ENCODE data around the gene MUC2. TPM values are rescaled to one million over a fixed set of nuclear protein-coding genes. Genes with fewer than 3 reads are reported as not detected.

MUC2 gene
- not detected in 2 replicates for total RNA-seq (2014; rRNA removed; shearing (Covaris generic))
- polyA plus RNA-seq (2016; fragmentation: Nextera tagmentation; extraction: Ambion mirVana): not detected in 2 replicates
- long read RNA-seq: 0 reads

- Histone ChIP-seq H3K4me1 (ENCODE audit: insufficient read depth) (no peaks in the 10 kb centered on the region), H3F3A (replicated peaks; ENCODE audit: low read depth) (no peaks in the 10 kb centered on the region), H3K27me3 (ENCODE audit: insufficient read depth) (no peaks in the 10 kb centered on the region), H3K79me2 (replicated peaks; ENCODE audit: insufficient read depth) (no peaks in the 10 kb centered on the region), H3K4me2 (no peak within 1 kb of the TSS), H3K9me2 (ENCODE audit: insufficient read depth) (no peaks in the 10 kb centered on the region), H3K4me3 (no peak within 1 kb of the TSS), H3K27ac (ENCODE audit: low read depth) (no peak within 1 kb of the TSS), H4K20me1 (replicated peaks; ENCODE audit: insufficient read depth) (no peaks in the 10 kb centered on the region), H3K36me3 (ENCODE audit: insufficient read depth) (no peaks in the 10 kb centered on the region), H2AFZ (no peak within 1 kb of the TSS)
- no peak for DNase-seq (ENCODE audit: low spot score)
- Mint-ChIP-seq H3K36me3 (ENCODE audit: low read depth) (no peaks in the 10 kb centered on the region), H3K27me3 (ENCODE audit: insufficient read depth, low read depth, poor library complexity) (peaks cover 4% of the 10 kb centered on the region), H3K4me1 (no peaks in the 10 kb centered on the region), H3K27ac (no peak within 1 kb of the TSS), H3K9me3 (no peaks in the 10 kb centered on the region), H3K4me3 (no peak within 1 kb of the TSS)
- TF ChIP-seq REST (IDR thresholded peaks at IDR 0.05; ENCODE audit: unreplicated experiment) (no peak), ETS1 (IDR thresholded peaks at IDR 0.05) (no peak), EZH2 (IDR thresholded peaks at IDR 0.05; ENCODE audit: low read depth, unreplicated experiment) (no peak), JUNB (IDR thresholded peaks at IDR 0.05; ENCODE audit: unreplicated experiment) (no peak), CREB1 (CRISPR knock-in tag; IDR thresholded peaks at IDR 0.05; ENCODE audit: low read depth) (no peak), STAT1 (IDR thresholded peaks at IDR 0.05; ENCODE audit: unreplicated experiment) (no peak), ZNF331 (CRISPR knock-in tag; IDR thresholded peaks at IDR 0.05; ENCODE audit: low read depth) (no peak), ZNF114 (CRISPR knock-in tag; IDR thresholded peaks at IDR 0.05) (no peak), ZNF462 (CRISPR knock-in tag; IDR thresholded peaks at IDR 0.05) (no peak), POLR2AphosphoS5 (IDR thresholded peaks at IDR 0.05; ENCODE audit: low read depth) (no peak), CTCF (conservative IDR thresholded peaks at IDR 0.05; ENCODE audit: low read depth in 2 of 2) (no peak), NANOG (IDR thresholded peaks at IDR 0.05; ENCODE audit: borderline replicate concordance) (no peak), EZH2phosphoT487 (IDR thresholded peaks at IDR 0.05; ENCODE audit: unreplicated experiment) (no peak)
- ATAC-seq: peak; percentile 38
These were observed at the start of gene MUC2 for GRCh38 chr11:1074244-1075221. MUC2 (plus strand) TSS chr11:1074874.
